Measurements from ENCODE around the gene AKR7A3. TPM values are rescaled to one million over a fixed set of nuclear protein-coding genes. Genes with fewer than 3 reads are reported as not detected.

AKR7A3 gene
- total and polyA plus RNA-seq, 9 of the 15 experiments (the other 6 are each of a cell fraction or from before 2014, with no cell fraction given): 0.04 to 1.5 (median 0.44) TPM; not detected in 1

DNA sequence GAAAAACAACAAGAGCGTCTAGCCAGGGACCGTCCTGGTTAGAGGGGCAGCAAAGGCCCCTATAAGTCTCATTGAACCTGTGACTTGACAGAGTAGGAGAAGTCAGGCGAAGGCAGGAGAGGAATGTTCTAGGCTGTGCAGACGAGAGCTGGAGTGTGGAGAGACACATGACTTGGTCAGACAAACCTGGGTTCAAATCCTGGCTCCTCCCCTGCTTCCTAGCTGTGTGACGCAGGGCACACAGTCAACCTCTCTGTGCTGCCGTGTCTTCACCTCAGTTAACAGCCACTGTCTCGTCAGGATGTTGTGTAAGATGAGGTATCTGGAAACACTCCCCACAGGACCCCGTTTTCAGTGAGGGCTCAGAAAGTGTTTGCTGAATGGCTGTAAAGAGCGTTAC is 39.2 kb upstream of the AKR7A3 start:
- no peak overlapping the region for H3K4me3 ChIP-seq
- TSS peak; percentile 30 for BruUV-seq (replicated peaks)
- in situ Hi-C loops (cut with MboI): no loop called here

More for the DNA sequence above, 39.2 kb upstream of the AKR7A3 start:
- no peaks in the 10 kb centered on the region for H3K79me2 ChIP-seq (ENCODE audit: control insufficient read depth, insufficient read depth, low read length)
- peaks cover 55% of the 10 kb centered on the region; the same call in 2 of the 3 replicates for H3K36me3 ChIP-seq (ENCODE audit: control insufficient read depth, insufficient read depth, low read length)
- H3K9ac ChIP-seq (ENCODE audit: insufficient read depth in 1 of 2, low read depth in 2 of 2, low read length in 2 of 2): no peak overlapping the region
- intact Hi-C loops (cut with micrococcal nuclease): no loop called here
- DNase-seq (ENCODE audit: extremely low read depth in 1 of 4, low spot score in 3 of 4) (no peak), FAIRE-seq (no peak), ATAC-seq (no peak)
- CTCF ChIA-PET (ENCODE audit: low intra/inter-chr PET ratio): no interaction called here
- POLR2A ChIA-PET: interaction anchor here (0.6 to 4.7 kb wide), 3 partner anchors 12 to 18 kb away, joined by 3 to 21 read pairs (median 3); partner anchors contain the start of genes AKR7A2 and SLC66A1
- no peak overlapping the region for H3K27ac ChIP-seq (ENCODE audit: extremely low read depth, low read depth, low read length)
- H3K4me2 ChIP-seq (ENCODE audit: insufficient read depth, low read length): no peak overlapping the region
- H2AFZ ChIP-seq (ENCODE audit: low read depth, low read length): no peak overlapping the region
- no peaks in the 10 kb centered on the region for H3K9me3 ChIP-seq (replicated peaks; ENCODE audit: control insufficient read depth, insufficient read depth, low read depth, low read length)
- no peaks in the 10 kb centered on the region for H3K27me3 ChIP-seq (ENCODE audit: control insufficient read depth in 2 of 2, insufficient read depth in 2 of 2, low read length in 2 of 2)
- TF ChIP-seq BCOR (IDR thresholded peaks at IDR 0.05) (peak; percentile 80), STAG1 (CRISPR knock-in tag; IDR thresholded peaks at IDR 0.05; ENCODE audit: borderline replicate concordance) (no peak), SREBF1 (IDR thresholded peaks at IDR 0.05; ENCODE audit: borderline replicate concordance, low read depth, low read length) (no peak), HDAC1 (IDR thresholded peaks at IDR 0.05) (no peak), RBM25 (IDR thresholded peaks at IDR 0.05; ENCODE audit: low read depth, low read length, severe bottlenecking) (peak; percentile 60), FOXM1 (IDR thresholded peaks at IDR 0.05; ENCODE audit: low read depth) (no peak), FOXM1 (CRISPR knock-in tag; IDR thresholded peaks at IDR 0.05; ENCODE audit: low read depth) (no peak), RNF2 (IDR thresholded peaks at IDR 0.05) (no peak), ZFP36 (IDR thresholded peaks at IDR 0.05; ENCODE audit: low read depth, low read length, partially characterized antibody) (peak; percentile 80), SMAD4 (CRISPR knock-in tag; conservative IDR thresholded peaks at IDR 0.05) (no peak), KDM4B (IDR thresholded peaks at IDR 0.05; ENCODE audit: borderline replicate concordance in 2 of 2, low read depth in 1 of 2) (no peak), SUPT5H (IDR thresholded peaks at IDR 0.05) (no peak)
- TF ChIP-seq, protein P1, sequence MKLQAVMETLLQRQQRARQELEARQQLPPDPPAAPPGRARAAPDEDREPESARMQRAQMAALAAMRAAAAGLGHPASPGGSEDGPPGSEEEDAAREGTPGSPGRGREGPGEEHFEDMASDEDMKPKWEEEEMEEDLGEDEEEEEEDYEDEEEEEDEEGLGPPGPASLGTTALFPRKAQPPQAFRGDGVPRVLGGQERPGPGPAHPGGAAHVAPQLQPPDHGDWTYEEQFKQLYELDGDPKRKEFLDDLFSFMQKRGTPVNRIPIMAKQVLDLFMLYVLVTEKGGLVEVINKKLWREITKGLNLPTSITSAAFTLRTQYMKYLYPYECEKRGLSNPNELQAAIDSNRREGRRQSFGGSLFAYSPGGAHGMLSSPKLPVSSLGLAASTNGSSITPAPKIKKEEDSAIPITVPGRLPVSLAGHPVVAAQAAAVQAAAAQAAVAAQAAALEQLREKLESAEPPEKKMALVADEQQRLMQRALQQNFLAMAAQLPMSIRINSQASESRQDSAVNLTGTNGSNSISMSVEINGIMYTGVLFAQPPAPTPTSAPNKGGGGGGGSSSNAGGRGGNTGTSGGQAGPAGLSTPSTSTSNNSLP (IDR thresholded peaks at IDR 0.05; ENCODE audit: borderline replicate concordance, low read depth, low read length): no peak
- WGBS (ENCODE audit: insufficient coverage, low coverage, missing lambda C conversion rate): 86% methylated on average over 9 of the region's 9 CpGs
- H3K4me1 ChIP-seq (replicated peaks in 1 of 2; ENCODE audit: control insufficient read depth in 2 of 2, insufficient read depth in 2 of 2, low read length in 2 of 2): peaks cover 16 to 46% of the 10 kb centered on the region in 2 experiments
- H4K20me1 ChIP-seq (replicated peaks; ENCODE audit: control insufficient read depth, insufficient read depth, low read length): peaks cover 38% of the 10 kb centered on the region
- H3K9me1 ChIP-seq (ENCODE audit: control insufficient read depth, insufficient read depth, low read length): peaks cover 20% of the 10 kb centered on the region

Measured in K562 (cell line).